Lung (tissue), 12 donors: ENCODE data around the gene CD37. TPM values are rescaled to one million over a fixed set of nuclear protein-coding genes. Genes with fewer than 3 reads are reported as not detected.
"Not testable (repeated sequence)": the region's sequence is repeated elsewhere in the genome, so short reads cannot be mapped to it uniquely, and the experiment has no call there.

Experiments used
- ATAC-seq: fragments of 200-7000 bp; cut with Tn5 transposase; one replicate; pipeline ENCODE4 v1.9.1; 2020; ENCODE audit warnings: moderate number of reproducible peaks; ENCODE audit not compliant: insufficient read depth, low FRiP score
- DNase-seq, 3 donors: peaks; one replicate each; pipeline ENCODE4 v3.0.0-alpha.2; 2013 to 2017
- H3K27ac ChIP-seq, 2 donors: one replicate each; pipeline ENCODE4 v1.5.1; 2013; ENCODE audit warnings: mild to moderate bottlenecking in 2 of 2, moderate library complexity in 2 of 2, control low read depth in 1 of 2, inconsistent platforms in 1 of 2, low read depth in 1 of 2, low read length in 1 of 2
- H3K27me3 ChIP-seq, 3 donors: one replicate each; pipeline ENCODE4 v1.5.1; 2013; ENCODE audit warnings: low read length in 2 of 3; ENCODE audit not compliant: control insufficient read depth in 3 of 3, insufficient read depth in 3 of 3
- H3K36me3 ChIP-seq, 4 donors: one replicate each; pipeline ENCODE4 v1.5.1; 2013; ENCODE audit warnings: low read length in 4 of 4, mild to moderate bottlenecking in 1 of 4, moderate library complexity in 1 of 4; ENCODE audit not compliant: control insufficient read depth in 4 of 4, insufficient read depth in 4 of 4
- H3K4me1 ChIP-seq, 5 donors: one replicate each; pipeline ENCODE4 v1.5.1; 2013; ENCODE audit warnings: low read length in 5 of 5, mild to moderate bottlenecking in 2 of 5, moderate library complexity in 1 of 5; ENCODE audit not compliant: control insufficient read depth in 5 of 5, insufficient read depth in 5 of 5
- H3K4me3 ChIP-seq: one replicate; pipeline ENCODE4 v1.5.1; 2013; ENCODE audit warnings: mild to moderate bottlenecking, control low read depth, moderate library complexity
- H3K9ac ChIP-seq, 2 donors: one replicate each; pipeline ENCODE4 v1.5.1; 2013; ENCODE audit warnings: low read length in 2 of 2, control low read depth in 1 of 2; ENCODE audit not compliant: insufficient read depth in 1 of 2
- H3K9me3 ChIP-seq, 4 donors: one replicate each; pipeline ENCODE4 v1.5.1; 2013; ENCODE audit warnings: low read length in 3 of 4, mild to moderate bottlenecking in 1 of 4, moderate library complexity in 1 of 4; ENCODE audit not compliant: control insufficient read depth in 4 of 4, insufficient read depth in 3 of 4
- WGBS, 2 donors: extraction: QIAGEN DNeasy Blood & Tissue Kit; methylation state at CpG; one replicate each; pipeline ENCODE4 v1.1.7; 2013; 5-methylcytosine and 5-hydroxymethylcytosine counted together
- polyA plus RNA-seq, 2 donors: library from polyadenylated mRNA; stranded (reverse); fragments of 200-250 nt; gene quantifications; one replicate each; pipeline ENCODE4 v1.2.1, GENCODE V29; 2013
- total RNA-seq, 2 donors: library from RNA; depleted of rRNA in 1 of 2; stranded (reverse); fragments of >200 nt in 1 of 2; gene quantifications; one replicate each; pipeline ENCODE4 v1.2.1, GENCODE V29; 2014 to 2021
- TF ChIP-seq, protein P1 (sequence below): IDR thresholded peaks from 2 replicates; pipeline ENCODE4 v1.5.1; 2012; ENCODE audit warnings: mild to moderate bottlenecking; ENCODE audit errors: control extremely low read depth, extremely low read depth
- donor health status: control.
- donor health status: control.
- donor health status: Bipolar disorder and iron deficiency.
- donor health status: healthy.
- donor health status: DM: yes; HTN: yes; CAD: no.

CD37 gene
- total and polyA plus RNA-seq, 4 donors: 33.9 to 154 (median 51.2) TPM

DNA sequence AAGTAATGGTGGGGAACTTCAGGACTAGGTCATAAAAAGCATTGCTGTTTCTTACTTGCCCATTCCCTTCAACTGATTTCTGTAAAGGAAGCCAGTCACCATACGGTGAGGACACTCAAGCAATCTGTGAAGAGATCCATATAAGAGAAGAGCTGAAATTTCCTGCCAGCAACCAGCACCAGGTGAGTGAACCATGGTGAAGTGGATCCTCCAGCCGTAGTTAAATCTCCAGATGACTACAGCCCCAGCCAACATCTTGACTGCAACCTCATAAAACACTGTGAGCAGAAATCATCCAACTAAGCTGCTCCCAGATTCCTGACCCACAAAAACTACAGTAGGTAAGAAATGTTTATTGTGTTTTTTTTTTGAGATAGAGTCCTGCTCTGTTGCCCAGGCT is 6.5 kb upstream of the CD37 start:
- TF ChIP-seq, protein P1, sequence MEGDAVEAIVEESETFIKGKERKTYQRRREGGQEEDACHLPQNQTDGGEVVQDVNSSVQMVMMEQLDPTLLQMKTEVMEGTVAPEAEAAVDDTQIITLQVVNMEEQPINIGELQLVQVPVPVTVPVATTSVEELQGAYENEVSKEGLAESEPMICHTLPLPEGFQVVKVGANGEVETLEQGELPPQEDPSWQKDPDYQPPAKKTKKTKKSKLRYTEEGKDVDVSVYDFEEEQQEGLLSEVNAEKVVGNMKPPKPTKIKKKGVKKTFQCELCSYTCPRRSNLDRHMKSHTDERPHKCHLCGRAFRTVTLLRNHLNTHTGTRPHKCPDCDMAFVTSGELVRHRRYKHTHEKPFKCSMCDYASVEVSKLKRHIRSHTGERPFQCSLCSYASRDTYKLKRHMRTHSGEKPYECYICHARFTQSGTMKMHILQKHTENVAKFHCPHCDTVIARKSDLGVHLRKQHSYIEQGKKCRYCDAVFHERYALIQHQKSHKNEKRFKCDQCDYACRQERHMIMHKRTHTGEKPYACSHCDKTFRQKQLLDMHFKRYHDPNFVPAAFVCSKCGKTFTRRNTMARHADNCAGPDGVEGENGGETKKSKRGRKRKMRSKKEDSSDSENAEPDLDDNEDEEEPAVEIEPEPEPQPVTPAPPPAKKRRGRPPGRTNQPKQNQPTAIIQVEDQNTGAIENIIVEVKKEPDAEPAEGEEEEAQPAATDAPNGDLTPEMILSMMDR: no peak
- Histone ChIP-seq H3K36me3 (peaks cover 0 to 7% (median 3%) of the 10 kb centered on the region in 4 donors), H3K9ac (no peak overlapping the region), H3K4me1 (no peaks in the 10 kb centered on the region), H3K27me3 (no peaks in the 10 kb centered on the region), H3K4me3 (no peak overlapping the region), H3K9me3 (no peaks in the 10 kb centered on the region), H3K27ac (no peak overlapping the region)
- 91 to 93% methylated on average over 2 of the region's 2 CpGs for WGBS, 2 donors
- ATAC-seq (no peak), DNase-seq (no peak)

DNA sequence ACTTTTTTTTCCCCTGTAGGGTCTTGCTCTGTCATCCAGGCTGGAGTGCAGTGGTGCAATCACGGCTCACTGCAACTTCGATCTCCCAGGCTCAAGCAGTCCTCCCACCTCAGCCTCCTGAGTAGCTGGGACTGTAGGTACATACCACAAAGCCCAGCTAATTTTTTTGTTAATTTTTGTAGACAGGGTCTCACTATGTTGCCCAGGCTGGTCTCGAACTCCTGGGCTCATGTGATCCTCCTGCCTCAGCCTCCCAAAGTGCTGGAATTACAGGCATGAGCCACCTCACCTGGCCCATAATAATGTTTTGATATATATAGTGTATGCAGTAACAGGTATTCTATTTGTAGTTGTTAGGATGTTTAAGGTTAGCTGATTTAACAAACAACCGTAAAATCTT is 4.0 kb upstream of the CD37 start:
- not testable (repeated sequence) for H3K4me1 ChIP-seq, ATAC-seq, H3K9ac ChIP-seq, DNase-seq, H3K36me3 ChIP-seq, H3K9me3 ChIP-seq, H3K27ac ChIP-seq, H3K4me3 ChIP-seq, H3K27me3 ChIP-seq
- WGBS, 2 donors: 94 to 97% methylated on average over 4 of the region's 4 CpGs

DNA sequence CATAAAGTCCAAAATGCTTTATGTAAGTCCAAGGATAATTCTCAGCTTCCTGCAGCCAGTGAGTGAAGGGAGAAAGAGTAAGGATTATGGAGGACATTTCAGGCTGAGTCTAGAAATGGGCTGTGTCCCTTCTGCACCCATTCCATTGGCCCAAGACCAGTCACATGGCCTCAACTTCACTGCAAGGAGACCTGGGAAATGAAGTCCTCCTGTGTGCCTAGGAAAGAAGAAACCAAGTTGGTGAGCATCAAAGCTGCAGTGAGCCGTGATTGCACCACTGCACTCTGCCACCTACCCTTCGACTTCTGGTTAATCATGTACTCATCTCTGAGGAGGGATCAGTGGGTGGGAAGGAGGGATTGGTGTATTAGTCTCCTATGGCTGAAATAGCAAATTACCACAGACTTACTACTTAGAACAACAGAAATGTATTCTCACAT is 3.6 kb upstream of the CD37 start:
- peak; percentile 82 for ATAC-seq
- no peaks in the 10 kb centered on the region for H3K27me3 ChIP-seq
- 38 to 66% methylated on average over 2 of the region's 2 CpGs for WGBS, 2 donors
- H3K9me3 ChIP-seq: no peaks in the 10 kb centered on the region
- H3K36me3 ChIP-seq: peaks cover 0 to 7% (median 4%) of the 10 kb centered on the region in 4 donors
- no peaks in the 10 kb centered on the region for H3K4me1 ChIP-seq
- TF ChIP-seq, protein P1: no peak
- H3K9ac ChIP-seq: no peak overlapping the region
- DNase-seq: peak in 2 of 3 donors; percentile 26 to 40
- no peak overlapping the region for H3K4me3 ChIP-seq
- no peak overlapping the region for H3K27ac ChIP-seq

DNA sequence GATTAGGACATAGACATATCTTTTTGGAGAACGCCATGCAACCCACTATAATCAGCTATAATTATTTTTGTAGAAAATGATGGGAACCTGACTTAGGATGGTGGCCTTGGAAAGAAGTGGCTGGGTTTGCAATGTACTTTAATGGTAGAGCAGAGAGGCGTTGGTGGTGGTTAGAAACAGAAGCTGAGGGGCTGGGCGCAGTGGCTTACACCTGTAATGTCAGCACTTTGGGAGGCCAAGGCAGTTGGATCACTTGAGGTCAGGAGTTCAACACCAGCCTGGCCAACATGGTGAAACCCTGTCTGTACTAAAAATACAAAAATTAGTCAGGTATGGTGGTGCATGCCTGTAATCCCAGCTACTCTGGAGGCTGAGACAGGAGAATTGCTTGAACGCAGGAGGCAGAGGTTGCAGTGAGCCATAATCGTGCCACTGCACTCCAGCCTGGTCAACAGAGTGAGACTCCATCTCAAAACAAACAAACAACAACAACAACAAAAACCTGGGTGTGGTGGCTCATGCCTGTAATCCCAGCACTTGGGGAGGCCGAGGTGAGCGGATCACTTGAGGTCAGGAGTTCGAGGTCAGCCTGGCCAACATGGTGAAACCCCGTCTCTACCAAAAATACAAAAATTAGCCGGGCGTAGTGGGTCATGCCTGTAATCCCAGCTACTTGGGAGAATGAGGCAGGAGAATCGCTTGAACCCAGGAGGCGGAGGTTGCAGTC is 2.4 kb upstream of the CD37 start:
- not testable (repeated sequence) for ATAC-seq, DNase-seq
- WGBS, 2 donors: 81 to 91% methylated on average over 13 of the region's 13 CpGs

More for the DNA sequence above, 2.4 kb upstream of the CD37 start:
- not testable (repeated sequence) for H3K9me3 ChIP-seq, H3K9ac ChIP-seq, H3K27ac ChIP-seq, H3K27me3 ChIP-seq, H3K36me3 ChIP-seq, H3K4me1 ChIP-seq, H3K4me3 ChIP-seq
